NCI-H146 treated with DMSO at 0.1 percent for 48 hours (cell line): ENCODE results near the gene CHTOP.

Experiments
- DNase-seq: peaks from one replicate; lab custom pipeline; 2025; ENCODE audit not compliant: unreplicated experiment; lab: John Stamatoyannopoulos, UW

The CHTOP gene

GRCh38 chr1:153683854-153684253 lies 50.0 kb downstream of the CHTOP start:
- DNase-seq = no peak

GRCh38 chr1:153684892-153685291 lies 51.0 kb downstream of the CHTOP start:
- DNase-seq = no peak

- no peak for DNase-seq
Observed at GRCh38 chr1:153685544-153686340, 51.9 kb downstream of the CHTOP start.

GRCh38 chr1:153687346-153688125 lies 53.7 kb downstream of the CHTOP start:
- DNase-seq = no peak

- DNase-seq = no peak
Observed at GRCh38 chr1:153688276-153688675, 54.4 kb downstream of the CHTOP start.

GRCh38 chr1:153688736-153689328 lies 55.0 kb downstream of the CHTOP start:
- DNase-seq = no peak

- no peak for DNase-seq
Observed at GRCh38 chr1:153693466-153693865, 59.6 kb downstream of the CHTOP start.
